ENCODE results near the gene CHST13. TPM values are rescaled to one million over a fixed set of nuclear protein-coding genes. Genes with fewer than 3 reads are reported as not detected.

The CHST13 gene
- total and polyA plus RNA-seq, 7 donors, result 0.07 to 0.20 TPM; not detected in 5

GRCh38 chr3:126542340-126543241 is 18.6 kb downstream of the CHST13 start:
- no peak for ATAC-seq
- H3K36me3 ChIP-seq (ENCODE audit: insufficient read depth in 1 of 2, low read depth in 1 of 2), result no peaks in the 10 kb centered on the region
- peak overlapping the region; percentile 31 for H3K4me3 ChIP-seq
- H3K27me3 ChIP-seq (ENCODE audit: insufficient read depth in 3 of 3, low read length in 2 of 3), result peaks cover 0 to 28% (median 4%) of the 10 kb centered on the region in 3 donors
- H3K9me3 ChIP-seq, result no peaks in the 10 kb centered on the region
- TF ChIP-seq, protein P1, sequence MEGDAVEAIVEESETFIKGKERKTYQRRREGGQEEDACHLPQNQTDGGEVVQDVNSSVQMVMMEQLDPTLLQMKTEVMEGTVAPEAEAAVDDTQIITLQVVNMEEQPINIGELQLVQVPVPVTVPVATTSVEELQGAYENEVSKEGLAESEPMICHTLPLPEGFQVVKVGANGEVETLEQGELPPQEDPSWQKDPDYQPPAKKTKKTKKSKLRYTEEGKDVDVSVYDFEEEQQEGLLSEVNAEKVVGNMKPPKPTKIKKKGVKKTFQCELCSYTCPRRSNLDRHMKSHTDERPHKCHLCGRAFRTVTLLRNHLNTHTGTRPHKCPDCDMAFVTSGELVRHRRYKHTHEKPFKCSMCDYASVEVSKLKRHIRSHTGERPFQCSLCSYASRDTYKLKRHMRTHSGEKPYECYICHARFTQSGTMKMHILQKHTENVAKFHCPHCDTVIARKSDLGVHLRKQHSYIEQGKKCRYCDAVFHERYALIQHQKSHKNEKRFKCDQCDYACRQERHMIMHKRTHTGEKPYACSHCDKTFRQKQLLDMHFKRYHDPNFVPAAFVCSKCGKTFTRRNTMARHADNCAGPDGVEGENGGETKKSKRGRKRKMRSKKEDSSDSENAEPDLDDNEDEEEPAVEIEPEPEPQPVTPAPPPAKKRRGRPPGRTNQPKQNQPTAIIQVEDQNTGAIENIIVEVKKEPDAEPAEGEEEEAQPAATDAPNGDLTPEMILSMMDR (IDR thresholded peaks at IDR 0.05), result no peak
- intact Hi-C loops (cut with DNase I), result no loop called here
- peak in 1 of 2 donors; percentile 30 for DNase-seq
- peaks cover 11% of the 10 kb centered on the region for H3K4me1 ChIP-seq
- no peak overlapping the region for H3K27ac ChIP-seq
- 58 to 73% (median 63%) methylated on average over 49 to 57 of the region's 57 CpGs for WGBS, 3 donors

DNA sequence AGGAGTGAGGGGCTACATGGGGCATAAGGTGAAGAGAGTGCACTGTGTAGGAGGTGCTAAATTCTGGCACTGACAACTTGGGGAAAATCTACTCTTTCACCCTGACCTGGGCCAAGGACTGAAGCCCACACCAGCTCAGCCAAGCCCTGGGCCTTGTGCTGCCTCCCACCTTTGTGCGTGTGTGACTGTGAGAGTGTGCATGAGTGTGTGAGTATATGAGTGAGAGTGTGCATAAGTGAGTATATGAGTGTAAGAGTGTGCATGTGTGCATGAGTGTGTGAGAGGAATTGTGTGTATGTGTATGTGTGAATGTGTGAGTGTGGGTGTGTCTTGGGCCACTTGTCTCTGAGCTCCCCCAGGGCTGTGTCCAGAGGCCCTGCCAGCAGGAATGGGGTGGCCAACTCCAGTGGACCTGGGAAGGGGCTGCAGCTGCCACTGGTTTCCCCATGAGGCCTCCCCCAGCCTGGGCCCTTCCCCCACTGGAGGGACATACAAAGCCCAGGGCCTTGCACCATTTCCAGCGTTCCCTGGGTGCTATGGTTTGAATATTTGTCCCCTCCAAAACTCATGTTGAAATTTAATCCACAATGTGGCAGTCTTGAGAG is 19.6 kb downstream of the CHST13 start:
- intact Hi-C loops (cut with DNase I), result no loop called here
- DNase-seq (peak in 1 of 2 donors; percentile 29), ATAC-seq (no peak)
- TF ChIP-seq, protein P1 (IDR thresholded peaks at IDR 0.05), result no peak
- Histone ChIP-seq H3K4me3 (no peak overlapping the region), H3K9me3 (no peaks in the 10 kb centered on the region), H3K27me3 (ENCODE audit: insufficient read depth in 3 of 3, low read length in 2 of 3) (peaks cover 0 to 28% (median 4%) of the 10 kb centered on the region in 3 donors), H3K36me3 (ENCODE audit: insufficient read depth in 1 of 2, low read depth in 1 of 2) (no peaks in the 10 kb centered on the region), H3K4me1 (peaks cover 6% of the 10 kb centered on the region), H3K27ac (no peak overlapping the region)
- WGBS, 3 donors, result 85 to 95% (median 86%) methylated on average over 2 of the region's 2 CpGs

GRCh38 chr3:126544596-126545281 is 20.8 kb downstream of the CHST13 start:
- Histone ChIP-seq H3K27me3 (ENCODE audit: insufficient read depth in 3 of 3, low read length in 2 of 3) (peaks cover 0 to 28% (median 4%) of the 10 kb centered on the region in 3 donors), H3K36me3 (ENCODE audit: insufficient read depth in 1 of 2, low read depth in 1 of 2) (no peaks in the 10 kb centered on the region), H3K4me1 (peaks cover 5% of the 10 kb centered on the region), H3K4me3 (no peak overlapping the region), H3K27ac (no peak overlapping the region), H3K9me3 (no peaks in the 10 kb centered on the region)
- peak in 1 of 2 donors; percentile 42 for DNase-seq
- 71 to 76% (median 76%) methylated on average over 7 of the region's 7 CpGs for WGBS, 3 donors
- no peak for ATAC-seq
- TF ChIP-seq, protein P1 (IDR thresholded peaks at IDR 0.05), result no peak
- intact Hi-C loops (cut with DNase I), result no loop called here

DNA sequence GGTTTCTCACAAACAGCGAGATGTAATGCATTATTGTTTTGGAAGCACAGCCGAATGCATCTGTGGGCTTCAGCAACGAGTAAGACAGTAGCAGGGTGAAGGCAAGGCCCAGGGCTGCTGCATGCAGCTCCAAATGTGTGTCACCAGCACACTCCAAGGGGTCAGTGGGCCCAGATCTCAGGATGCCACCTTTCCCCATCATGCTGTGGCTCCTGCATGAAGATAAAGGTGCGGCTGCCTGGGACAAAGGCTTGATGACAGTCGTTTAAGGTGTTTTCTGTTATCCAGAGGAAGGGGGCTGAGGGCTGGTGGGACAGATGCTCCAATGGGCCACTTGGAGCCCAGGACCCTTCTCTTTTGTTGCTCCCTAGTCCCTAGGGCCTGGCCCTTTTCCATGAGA is 21.6 kb downstream of the CHST13 start:
- DNase-seq (peak in 1 of 2 donors; percentile 21), ATAC-seq (no peak)
- Histone ChIP-seq H3K27ac (no peak overlapping the region), H3K9me3 (no peaks in the 10 kb centered on the region), H3K4me3 (no peak overlapping the region), H3K4me1 (peaks cover 4% of the 10 kb centered on the region), H3K27me3 (ENCODE audit: insufficient read depth in 3 of 3, low read length in 2 of 3) (peaks cover 0 to 28% (median 4%) of the 10 kb centered on the region in 3 donors), H3K36me3 (ENCODE audit: insufficient read depth in 1 of 2, low read depth in 1 of 2) (no peaks in the 10 kb centered on the region)
- WGBS, 3 donors, result 82 to 91% (median 83%) methylated on average over 5 of the region's 5 CpGs
- intact Hi-C loops (cut with DNase I), result no loop called here
- TF ChIP-seq, protein P1 (IDR thresholded peaks at IDR 0.05), result no peak

Data from psoas muscle (tissue), 8 donors.